ENCODE data around the gene REG1A. TPM values are rescaled to one million over a fixed set of nuclear protein-coding genes. Genes with fewer than 3 reads are reported as not detected.

REG1A gene
- total RNA-seq, 1 experiment from 2014 or later: 4.8 TPM

DNA sequence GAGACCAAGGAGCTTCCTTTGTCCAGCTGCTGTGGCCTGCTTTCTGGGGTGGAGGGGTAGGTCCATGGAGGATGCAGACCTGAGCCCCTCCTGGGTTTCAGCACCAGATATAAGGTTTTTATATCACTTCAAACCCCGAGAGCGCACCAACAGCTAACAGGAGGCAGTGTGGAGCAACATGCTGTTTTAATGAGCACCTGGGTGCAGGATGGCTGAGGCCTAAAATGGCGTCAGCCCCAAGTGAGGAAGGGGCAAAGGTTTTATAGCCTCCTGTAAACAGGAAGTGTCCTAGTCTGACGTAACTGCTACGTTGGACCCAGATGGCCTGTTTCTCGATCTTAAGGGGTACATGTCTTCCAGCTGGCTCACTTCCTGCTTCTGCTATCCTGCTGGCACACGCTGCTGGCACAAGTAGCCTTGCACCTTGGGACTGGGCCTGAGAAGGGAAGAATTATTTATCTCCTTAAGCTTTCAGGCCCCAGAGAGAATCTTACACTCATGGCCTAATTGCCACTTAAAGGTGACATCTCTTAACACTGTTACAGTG is 21.1 kb upstream of the REG1A start:
- Mint-ChIP-seq H3K36me3 (peaks cover 12% of the 10 kb centered on the region), H3K4me1 (no peaks in the 10 kb centered on the region), H3K4me3 (no peak overlapping the region), H3K27me3 (ENCODE audit: low read depth) (no peaks in the 10 kb centered on the region), H3K27ac (no peak overlapping the region), H3K9me3 (peaks cover 16% of the 10 kb centered on the region)
- ChIA-PET POLR2A (no interaction called here), CTCF (interaction anchor here (1.6 kb wide), 1 partner anchor 58 kb away, joined by 5 read pairs; no protein-coding TSS in a partner anchor)
- DNase-seq (ENCODE audit: low spot score) (no peak), ATAC-seq (no peak)
- no peak for TF ChIP-seq OVOL2 (CRISPR knock-in tag; IDR thresholded peaks at IDR 0.05; ENCODE audit: borderline replicate concordance)
- TF ChIP-seq GRHL2 (CRISPR knock-in tag; IDR thresholded peaks at IDR 0.05; ENCODE audit: insufficient replicate concordance, severe bottlenecking): no peak
- TF ChIP-seq, protein P1, sequence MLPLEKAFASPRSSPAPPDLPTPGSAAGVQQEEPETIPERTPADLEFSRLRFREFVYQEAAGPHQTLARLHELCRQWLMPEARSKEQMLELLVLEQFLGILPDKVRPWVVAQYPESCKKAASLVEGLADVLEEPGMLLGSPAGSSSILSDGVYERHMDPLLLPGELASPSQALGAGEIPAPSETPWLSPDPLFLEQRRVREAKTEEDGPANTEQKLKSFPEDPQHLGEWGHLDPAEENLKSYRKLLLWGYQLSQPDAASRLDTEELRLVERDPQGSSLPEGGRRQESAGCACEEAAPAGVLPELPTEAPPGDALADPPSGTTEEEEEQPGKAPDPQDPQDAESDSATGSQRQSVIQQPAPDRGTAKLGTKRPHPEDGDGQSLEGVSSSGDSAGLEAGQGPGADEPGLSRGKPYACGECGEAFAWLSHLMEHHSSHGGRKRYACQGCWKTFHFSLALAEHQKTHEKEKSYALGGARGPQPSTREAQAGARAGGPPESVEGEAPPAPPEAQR (CRISPR knock-in tag; IDR thresholded peaks at IDR 0.05): no peak
- TF ChIP-seq, protein P2, sequence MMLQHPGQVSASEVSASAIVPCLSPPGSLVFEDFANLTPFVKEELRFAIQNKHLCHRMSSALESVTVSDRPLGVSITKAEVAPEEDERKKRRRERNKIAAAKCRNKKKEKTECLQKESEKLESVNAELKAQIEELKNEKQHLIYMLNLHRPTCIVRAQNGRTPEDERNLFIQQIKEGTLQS (CRISPR knock-in tag; conservative IDR thresholded peaks at IDR 0.05): no peak
- no peak for TF ChIP-seq ZNF138 (CRISPR knock-in tag; conservative IDR thresholded peaks at IDR 0.05)
- TF ChIP-seq SP1 (CRISPR knock-in tag; conservative IDR thresholded peaks at IDR 0.05): no peak
- TF ChIP-seq, protein P3, sequence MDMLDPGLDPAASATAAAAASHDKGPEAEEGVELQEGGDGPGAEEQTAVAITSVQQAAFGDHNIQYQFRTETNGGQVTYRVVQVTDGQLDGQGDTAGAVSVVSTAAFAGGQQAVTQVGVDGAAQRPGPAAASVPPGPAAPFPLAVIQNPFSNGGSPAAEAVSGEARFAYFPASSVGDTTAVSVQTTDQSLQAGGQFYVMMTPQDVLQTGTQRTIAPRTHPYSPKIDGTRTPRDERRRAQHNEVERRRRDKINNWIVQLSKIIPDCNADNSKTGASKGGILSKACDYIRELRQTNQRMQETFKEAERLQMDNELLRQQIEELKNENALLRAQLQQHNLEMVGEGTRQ (CRISPR knock-in tag; IDR thresholded peaks at IDR 0.05): no peak
- TF ChIP-seq, protein P4, sequence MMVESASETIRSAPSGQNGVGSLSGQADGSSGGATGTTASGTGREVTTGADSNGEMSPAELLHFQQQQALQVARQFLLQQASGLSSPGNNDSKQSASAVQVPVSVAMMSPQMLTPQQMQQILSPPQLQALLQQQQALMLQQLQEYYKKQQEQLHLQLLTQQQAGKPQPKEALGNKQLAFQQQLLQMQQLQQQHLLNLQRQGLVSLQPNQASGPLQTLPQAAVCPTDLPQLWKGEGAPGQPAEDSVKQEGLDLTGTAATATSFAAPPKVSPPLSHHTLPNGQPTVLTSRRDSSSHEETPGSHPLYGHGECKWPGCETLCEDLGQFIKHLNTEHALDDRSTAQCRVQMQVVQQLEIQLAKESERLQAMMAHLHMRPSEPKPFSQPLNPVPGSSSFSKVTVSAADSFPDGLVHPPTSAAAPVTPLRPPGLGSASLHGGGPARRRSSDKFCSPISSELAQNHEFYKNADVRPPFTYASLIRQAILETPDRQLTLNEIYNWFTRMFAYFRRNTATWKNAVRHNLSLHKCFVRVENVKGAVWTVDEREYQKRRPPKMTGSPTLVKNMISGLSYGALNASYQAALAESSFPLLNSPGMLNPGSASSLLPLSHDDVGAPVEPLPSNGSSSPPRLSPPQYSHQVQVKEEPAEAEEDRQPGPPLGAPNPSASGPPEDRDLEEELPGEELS (CRISPR knock-in tag; IDR thresholded peaks at IDR 0.05): no peak
- TF ChIP-seq SMAD4 (CRISPR knock-in tag; IDR thresholded peaks at IDR 0.05): no peak
- TF ChIP-seq, protein P5, sequence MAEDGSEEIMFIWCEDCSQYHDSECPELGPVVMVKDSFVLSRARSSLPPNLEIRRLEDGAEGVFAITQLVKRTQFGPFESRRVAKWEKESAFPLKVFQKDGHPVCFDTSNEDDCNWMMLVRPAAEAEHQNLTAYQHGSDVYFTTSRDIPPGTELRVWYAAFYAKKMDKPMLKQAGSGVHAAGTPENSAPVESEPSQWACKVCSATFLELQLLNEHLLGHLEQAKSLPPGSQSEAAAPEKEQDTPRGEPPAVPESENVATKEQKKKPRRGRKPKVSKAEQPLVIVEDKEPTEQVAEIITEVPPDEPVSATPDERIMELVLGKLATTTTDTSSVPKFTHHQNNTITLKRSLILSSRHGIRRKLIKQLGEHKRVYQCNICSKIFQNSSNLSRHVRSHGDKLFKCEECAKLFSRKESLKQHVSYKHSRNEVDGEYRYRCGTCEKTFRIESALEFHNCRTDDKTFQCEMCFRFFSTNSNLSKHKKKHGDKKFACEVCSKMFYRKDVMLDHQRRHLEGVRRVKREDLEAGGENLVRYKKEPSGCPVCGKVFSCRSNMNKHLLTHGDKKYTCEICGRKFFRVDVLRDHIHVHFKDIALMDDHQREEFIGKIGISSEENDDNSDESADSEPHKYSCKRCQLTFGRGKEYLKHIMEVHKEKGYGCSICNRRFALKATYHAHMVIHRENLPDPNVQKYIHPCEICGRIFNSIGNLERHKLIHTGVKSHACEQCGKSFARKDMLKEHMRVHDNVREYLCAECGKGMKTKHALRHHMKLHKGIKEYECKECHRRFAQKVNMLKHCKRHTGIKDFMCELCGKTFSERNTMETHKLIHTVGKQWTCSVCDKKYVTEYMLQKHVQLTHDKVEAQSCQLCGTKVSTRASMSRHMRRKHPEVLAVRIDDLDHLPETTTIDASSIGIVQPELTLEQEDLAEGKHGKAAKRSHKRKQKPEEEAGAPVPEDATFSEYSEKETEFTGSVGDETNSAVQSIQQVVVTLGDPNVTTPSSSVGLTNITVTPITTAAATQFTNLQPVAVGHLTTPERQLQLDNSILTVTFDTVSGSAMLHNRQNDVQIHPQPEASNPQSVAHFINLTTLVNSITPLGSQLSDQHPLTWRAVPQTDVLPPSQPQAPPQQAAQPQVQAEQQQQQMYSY (CRISPR knock-in tag; IDR thresholded peaks at IDR 0.05): no peak
- no peak for TF ChIP-seq FOXJ3 (CRISPR knock-in tag; IDR thresholded peaks at IDR 0.05; ENCODE audit: borderline replicate concordance)
- no peak for TF ChIP-seq ZNF396 (CRISPR knock-in tag; IDR thresholded peaks at IDR 0.05; ENCODE audit: borderline replicate concordance)
- TF ChIP-seq ZNF121 (CRISPR knock-in tag; IDR thresholded peaks at IDR 0.05): no peak
- no peak for TF ChIP-seq GTF2I (CRISPR knock-in tag; conservative IDR thresholded peaks at IDR 0.05)
- TF ChIP-seq CREM (CRISPR knock-in tag; IDR thresholded peaks at IDR 0.05): no peak
- no peak for TF ChIP-seq NR2C2 (CRISPR knock-in tag; IDR thresholded peaks at IDR 0.05)
- TF ChIP-seq ESRRA (CRISPR knock-in tag; IDR thresholded peaks at IDR 0.05; ENCODE audit: borderline replicate concordance): no peak
- no peak for TF ChIP-seq ZNF416 (CRISPR knock-in tag; IDR thresholded peaks at IDR 0.05)

DNA sequence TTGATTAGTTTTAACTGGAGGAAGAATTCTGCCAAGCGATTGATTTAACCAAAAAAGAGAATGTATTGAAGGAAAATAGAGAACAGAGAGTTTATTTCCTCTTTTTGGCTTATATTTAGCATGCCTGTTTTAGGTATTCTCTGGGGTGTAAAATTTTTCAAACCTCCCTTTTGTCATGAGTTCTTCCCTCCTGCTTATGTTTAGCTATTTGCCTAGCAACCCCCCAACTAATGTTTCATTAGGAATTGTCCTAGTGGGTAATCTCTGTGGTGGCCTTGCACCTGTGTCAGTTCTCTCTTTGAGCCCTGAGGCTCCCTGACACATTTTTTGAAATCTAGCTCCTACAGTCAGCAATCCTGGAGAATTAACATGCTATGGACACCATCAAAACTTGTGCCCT is 20.0 kb upstream of the REG1A start:
- H3K27me3 Mint-ChIP-seq (ENCODE audit: low read depth): no peaks in the 10 kb centered on the region
- DNase-seq (ENCODE audit: low spot score): no peak
- CTCF ChIA-PET: interaction anchor here (0.9 kb wide), 1 partner anchor 59 kb away, joined by 3 read pairs; no protein-coding TSS in a partner anchor
- H3K9me3 Mint-ChIP-seq: peaks cover 16% of the 10 kb centered on the region
- no peak overlapping the region for H3K27ac Mint-ChIP-seq
- POLR2A ChIA-PET: no interaction called here
- peaks cover 12% of the 10 kb centered on the region for H3K36me3 Mint-ChIP-seq
- ATAC-seq: no peak
- H3K4me1 Mint-ChIP-seq: no peaks in the 10 kb centered on the region
- no peak overlapping the region for H3K4me3 Mint-ChIP-seq
- TF ChIP-seq CREB1 (CRISPR knock-in tag; IDR thresholded peaks at IDR 0.05): no peak
- TF ChIP-seq, protein P6, sequence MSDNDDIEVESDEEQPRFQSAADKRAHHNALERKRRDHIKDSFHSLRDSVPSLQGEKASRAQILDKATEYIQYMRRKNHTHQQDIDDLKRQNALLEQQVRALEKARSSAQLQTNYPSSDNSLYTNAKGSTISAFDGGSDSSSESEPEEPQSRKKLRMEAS (CRISPR knock-in tag; IDR thresholded peaks at IDR 0.05): no peak
- no peak for TF ChIP-seq HMGA2 (CRISPR knock-in tag; IDR thresholded peaks at IDR 0.05)
- no peak for TF ChIP-seq ZNF232 (CRISPR knock-in tag; IDR thresholded peaks at IDR 0.05)
- TF ChIP-seq, protein P7, sequence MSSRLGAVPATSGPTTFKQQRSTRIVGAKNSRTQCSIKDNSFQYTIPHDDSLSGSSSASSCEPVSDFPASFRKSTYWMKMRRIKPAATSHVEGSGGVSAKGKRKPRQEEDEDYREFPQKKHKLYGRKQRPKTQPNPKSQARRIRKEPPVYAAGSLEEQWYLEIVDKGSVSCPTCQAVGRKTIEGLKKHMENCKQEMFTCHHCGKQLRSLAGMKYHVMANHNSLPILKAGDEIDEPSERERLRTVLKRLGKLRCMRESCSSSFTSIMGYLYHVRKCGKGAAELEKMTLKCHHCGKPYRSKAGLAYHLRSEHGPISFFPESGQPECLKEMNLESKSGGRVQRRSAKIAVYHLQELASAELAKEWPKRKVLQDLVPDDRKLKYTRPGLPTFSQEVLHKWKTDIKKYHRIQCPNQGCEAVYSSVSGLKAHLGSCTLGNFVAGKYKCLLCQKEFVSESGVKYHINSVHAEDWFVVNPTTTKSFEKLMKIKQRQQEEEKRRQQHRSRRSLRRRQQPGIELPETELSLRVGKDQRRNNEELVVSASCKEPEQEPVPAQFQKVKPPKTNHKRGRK (CRISPR knock-in tag; IDR thresholded peaks at IDR 0.05; ENCODE audit: borderline replicate concordance): no peak
- TF ChIP-seq, protein P8, sequence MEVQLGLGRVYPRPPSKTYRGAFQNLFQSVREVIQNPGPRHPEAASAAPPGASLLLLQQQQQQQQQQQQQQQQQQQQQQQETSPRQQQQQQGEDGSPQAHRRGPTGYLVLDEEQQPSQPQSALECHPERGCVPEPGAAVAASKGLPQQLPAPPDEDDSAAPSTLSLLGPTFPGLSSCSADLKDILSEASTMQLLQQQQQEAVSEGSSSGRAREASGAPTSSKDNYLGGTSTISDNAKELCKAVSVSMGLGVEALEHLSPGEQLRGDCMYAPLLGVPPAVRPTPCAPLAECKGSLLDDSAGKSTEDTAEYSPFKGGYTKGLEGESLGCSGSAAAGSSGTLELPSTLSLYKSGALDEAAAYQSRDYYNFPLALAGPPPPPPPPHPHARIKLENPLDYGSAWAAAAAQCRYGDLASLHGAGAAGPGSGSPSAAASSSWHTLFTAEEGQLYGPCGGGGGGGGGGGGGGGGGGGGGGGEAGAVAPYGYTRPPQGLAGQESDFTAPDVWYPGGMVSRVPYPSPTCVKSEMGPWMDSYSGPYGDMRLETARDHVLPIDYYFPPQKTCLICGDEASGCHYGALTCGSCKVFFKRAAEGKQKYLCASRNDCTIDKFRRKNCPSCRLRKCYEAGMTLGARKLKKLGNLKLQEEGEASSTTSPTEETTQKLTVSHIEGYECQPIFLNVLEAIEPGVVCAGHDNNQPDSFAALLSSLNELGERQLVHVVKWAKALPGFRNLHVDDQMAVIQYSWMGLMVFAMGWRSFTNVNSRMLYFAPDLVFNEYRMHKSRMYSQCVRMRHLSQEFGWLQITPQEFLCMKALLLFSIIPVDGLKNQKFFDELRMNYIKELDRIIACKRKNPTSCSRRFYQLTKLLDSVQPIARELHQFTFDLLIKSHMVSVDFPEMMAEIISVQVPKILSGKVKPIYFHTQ (CRISPR knock-in tag; IDR thresholded peaks at IDR 0.05): no peak
